Thymus (tissue), 11 donors: ENCODE results near the gene OVOL3. TPM values are rescaled to one million over a fixed set of nuclear protein-coding genes. Genes with fewer than 3 reads are reported as not detected.

Experiments used
- DNase-seq, 9 donors: peaks; one replicate each; pipeline ENCODE4 v3.0.0-alpha.2; 2013; ENCODE audit warnings: low spot score in 9 of 9, low read depth in 6 of 9, missing footprints in 1 of 9
- H3K27ac ChIP-seq, 2 donors: one replicate each; pipeline ENCODE4 v1.5.1; 2013; ENCODE audit warnings: control low read depth in 1 of 2, low read depth in 1 of 2, low read length in 1 of 2, mild to moderate bottlenecking in 1 of 2, moderate library complexity in 1 of 2
- H3K27me3 ChIP-seq, 2 donors: one replicate each; pipeline ENCODE4 v1.5.1; 2013; ENCODE audit warnings: low read length in 1 of 2; ENCODE audit not compliant: control insufficient read depth in 2 of 2, insufficient read depth in 1 of 2
- H3K36me3 ChIP-seq, 2 donors: one replicate each; pipeline ENCODE4 v1.5.1; 2013; ENCODE audit warnings: low read length in 1 of 2, mild to moderate bottlenecking in 1 of 2, moderate library complexity in 1 of 2; ENCODE audit not compliant: control insufficient read depth in 2 of 2, insufficient read depth in 2 of 2
- H3K4me1 ChIP-seq, 2 donors: one replicate each; pipeline ENCODE4 v1.5.1; 2013; ENCODE audit warnings: low read length in 2 of 2; ENCODE audit not compliant: control insufficient read depth in 2 of 2, insufficient read depth in 2 of 2
- H3K4me3 ChIP-seq, 2 donors: one replicate each; pipeline ENCODE4 v1.5.1; 2013; ENCODE audit warnings: low read length in 2 of 2, control low read depth in 1 of 2, mild to moderate bottlenecking in 1 of 2
- H3K9me3 ChIP-seq, 2 donors: one replicate each; pipeline ENCODE4 v1.5.1; 2013; ENCODE audit warnings: low read length in 1 of 2, mild to moderate bottlenecking in 1 of 2; ENCODE audit not compliant: control insufficient read depth in 2 of 2, insufficient read depth in 1 of 2
- WGBS: extraction: QIAGEN DNeasy Blood & Tissue Kit; methylation state at CpG from one replicate; pipeline ENCODE4 v1.1.7; 2013; 5-methylcytosine and 5-hydroxymethylcytosine counted together
- polyA plus RNA-seq: library from polyadenylated mRNA; stranded (reverse); fragments of 200-250 nt; gene quantifications from one replicate; pipeline ENCODE4 v1.2.3, GENCODE V29; 2013
- total RNA-seq: library from RNA; stranded (reverse); fragments of 120-200 nt; gene quantifications from one replicate; pipeline ENCODE4 v1.2.4, GENCODE V29; 2013
- donor health status: healthy.

OVOL3 gene
- total and polyA plus RNA-seq, 2 donors, result 0.11 TPM; not detected in 1

DNA sequence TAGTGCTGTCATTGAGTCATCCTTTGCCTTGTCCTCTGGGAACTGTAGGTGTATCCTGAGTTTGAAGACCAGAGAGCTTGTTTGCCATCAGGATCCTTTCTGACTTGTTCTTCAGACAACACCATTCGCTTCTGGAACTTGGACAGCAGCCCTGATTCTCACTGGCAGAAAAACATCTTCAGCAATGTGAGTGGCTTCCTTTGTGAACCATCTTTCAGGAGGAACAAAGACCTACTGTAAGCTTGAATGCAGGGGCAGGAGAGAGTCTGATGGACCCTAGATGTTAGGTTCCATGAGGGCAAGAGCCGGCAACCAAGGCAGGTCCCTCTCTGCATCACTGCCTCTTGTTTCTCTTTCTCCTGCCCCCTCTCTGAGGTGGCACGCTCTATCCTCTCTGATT, 29.6 kb upstream of the OVOL3 start:
- peaks cover 49 to 52% of the 10 kb centered on the region in 2 donors for H3K36me3 ChIP-seq

DNA sequence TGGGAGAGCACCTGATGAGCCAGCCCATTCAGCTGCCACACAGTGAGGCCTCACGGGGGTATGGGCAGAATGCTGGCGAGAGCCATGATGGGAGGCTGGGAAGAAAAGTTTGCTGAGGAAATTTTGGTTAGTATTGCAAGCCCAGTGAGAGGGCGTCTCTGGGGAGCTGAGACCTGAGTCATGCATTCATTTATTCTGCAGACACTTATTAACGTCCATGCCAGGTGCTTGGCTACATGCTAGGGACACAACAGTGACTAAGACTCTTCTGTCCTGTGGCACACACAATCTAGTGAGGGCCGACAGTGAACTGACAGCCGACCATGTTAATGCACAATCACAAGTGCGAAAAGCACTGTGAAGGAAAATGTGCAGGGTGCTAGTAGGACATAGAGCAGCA, 29.0 kb upstream of the OVOL3 start:
- H3K27me3 ChIP-seq, result no peaks in the 10 kb centered on the region
- no peak overlapping the region for H3K27ac ChIP-seq
- peaks cover 54 to 57% of the 10 kb centered on the region in 2 donors for H3K36me3 ChIP-seq
- WGBS, result 96% methylated on average over 7 of the region's 7 CpGs
- no peaks in the 10 kb centered on the region for H3K4me1 ChIP-seq
- H3K9me3 ChIP-seq, result no peaks in the 10 kb centered on the region
- no peak for DNase-seq
- H3K4me3 ChIP-seq, result no peak overlapping the region

More for the DNA sequence above, 29.6 kb upstream of the OVOL3 start:
- no peak overlapping the region for H3K4me3 ChIP-seq
- H3K27ac ChIP-seq, result no peak overlapping the region
- DNase-seq, result no peak
- no peaks in the 10 kb centered on the region for H3K9me3 ChIP-seq
- 96% methylated on average over 3 of the region's 3 CpGs for WGBS
- H3K27me3 ChIP-seq, result no peaks in the 10 kb centered on the region
- H3K4me1 ChIP-seq, result no peaks in the 10 kb centered on the region

DNA sequence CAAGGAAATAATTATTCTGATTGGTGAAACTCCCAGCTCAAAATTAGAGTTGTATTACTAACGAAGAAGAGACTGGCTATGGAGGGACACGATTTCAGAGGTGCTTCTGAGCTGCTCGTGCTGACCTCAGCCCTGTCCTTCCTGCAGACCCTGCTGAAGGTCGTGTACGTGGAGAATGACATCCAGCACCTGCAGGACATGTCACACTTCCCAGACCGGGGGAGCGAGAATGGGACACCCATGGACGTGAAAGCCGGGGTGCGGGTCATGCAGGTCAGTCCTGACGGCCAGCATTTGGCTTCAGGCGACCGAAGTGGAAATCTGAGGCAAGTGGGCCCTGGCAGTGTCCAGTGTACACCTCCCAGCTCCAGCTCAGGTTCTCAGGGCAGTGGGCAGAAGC, 28.0 kb upstream of the OVOL3 start:
- Histone ChIP-seq H3K36me3 (peaks cover 54 to 57% of the 10 kb centered on the region in 2 donors), H3K9me3 (no peaks in the 10 kb centered on the region)
- 96% methylated on average over 13 of the region's 13 CpGs for WGBS

GRCh38 chr19:36084231-36085009, 26.5 kb upstream of the OVOL3 start:
- Histone ChIP-seq H3K9me3 (no peaks in the 10 kb centered on the region), H3K27ac (no peak overlapping the region), H3K4me1 (no peaks in the 10 kb centered on the region), H3K36me3 (peaks cover 65 to 66% of the 10 kb centered on the region in 2 donors), H3K27me3 (no peaks in the 10 kb centered on the region), H3K4me3 (no peak overlapping the region)
- 97% methylated on average over 12 of the region's 12 CpGs for WGBS
- DNase-seq, result no peak

More for the DNA sequence above, 28.0 kb upstream of the OVOL3 start:
- no peaks in the 10 kb centered on the region for H3K27me3 ChIP-seq
- H3K4me3 ChIP-seq, result no peak overlapping the region
- H3K27ac ChIP-seq, result no peak overlapping the region
- H3K4me1 ChIP-seq, result no peaks in the 10 kb centered on the region
- no peak for DNase-seq

GRCh38 chr19:36086326-36086725, 24.6 kb upstream of the OVOL3 start:
- WGBS, result 98% methylated on average over 9 of the region's 9 CpGs
- Histone ChIP-seq H3K27me3 (no peaks in the 10 kb centered on the region), H3K27ac (no peak overlapping the region), H3K4me3 (no peak overlapping the region), H3K36me3 (peaks cover 76 to 77% of the 10 kb centered on the region in 2 donors), H3K9me3 (no peaks in the 10 kb centered on the region), H3K4me1 (no peaks in the 10 kb centered on the region)
- DNase-seq, result no peak

- Histone ChIP-seq H3K27ac (no peak overlapping the region), H3K9me3 (no peaks in the 10 kb centered on the region), H3K4me1 (no peaks in the 10 kb centered on the region), H3K36me3 (peaks cover 65 to 72% of the 10 kb centered on the region in 2 donors), H3K4me3 (no peak overlapping the region), H3K27me3 (no peaks in the 10 kb centered on the region)
- DNase-seq, result no peak
- 97% methylated on average over 5 of the region's 5 CpGs for WGBS
Measured at GRCh38 chr19:36089847-36090246, 21.1 kb upstream of the OVOL3 start.

DNA sequence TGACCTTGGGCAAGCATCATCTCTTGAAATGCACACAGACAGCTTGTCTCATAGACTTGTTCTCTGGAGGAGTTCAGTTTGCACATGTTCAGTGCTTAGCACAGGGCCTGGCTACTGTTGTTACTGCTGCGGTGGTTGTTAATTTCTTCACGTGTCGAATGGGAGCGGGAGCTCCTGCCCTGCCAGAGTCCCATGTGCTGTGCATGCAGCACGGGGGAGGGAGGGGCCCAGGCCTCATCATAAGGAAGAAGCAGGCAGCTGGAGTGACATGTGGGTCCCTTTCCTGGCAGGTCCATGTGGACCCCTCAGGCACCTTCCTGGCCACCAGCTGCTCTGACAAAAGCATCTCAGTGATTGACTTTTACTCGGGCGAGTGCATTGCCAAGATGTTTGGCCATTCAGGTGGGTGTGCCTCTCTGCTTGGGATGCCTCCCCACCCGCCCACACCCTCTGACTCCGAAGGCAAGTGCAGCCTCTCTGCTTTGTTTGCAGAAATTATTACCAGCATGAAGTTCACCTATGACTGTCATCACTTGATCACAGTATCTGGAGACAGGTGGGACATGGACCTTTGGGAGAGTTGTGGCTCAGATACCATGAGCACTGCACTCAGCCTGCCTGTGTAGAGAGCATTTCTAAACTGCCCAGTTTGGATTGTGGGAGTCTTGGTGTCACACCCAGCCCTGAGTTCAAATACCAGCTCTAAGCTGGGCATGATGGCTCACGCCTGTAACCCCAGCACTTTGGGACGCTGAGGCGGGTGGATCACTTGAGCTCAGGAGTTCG, 19.8 kb upstream of the OVOL3 start:
- H3K4me3 ChIP-seq, result no peak overlapping the region
- no peaks in the 10 kb centered on the region for H3K27me3 ChIP-seq
- no peak overlapping the region for H3K27ac ChIP-seq
- no peak for DNase-seq
- 92% methylated on average over 13 of the region's 13 CpGs for WGBS
- peaks cover 69 to 82% of the 10 kb centered on the region in 2 donors for H3K36me3 ChIP-seq
- H3K4me1 ChIP-seq, result no peaks in the 10 kb centered on the region
- H3K9me3 ChIP-seq, result no peaks in the 10 kb centered on the region

- Histone ChIP-seq H3K27me3 (no peaks in the 10 kb centered on the region), H3K4me1 (no peaks in the 10 kb centered on the region), H3K27ac (no peak overlapping the region), H3K9me3 (no peaks in the 10 kb centered on the region), H3K4me3 (no peak overlapping the region), H3K36me3 (peaks cover 65 to 84% of the 10 kb centered on the region in 2 donors)
- WGBS, result 98% methylated on average over 7 of the region's 7 CpGs
- no peak for DNase-seq
Measured at GRCh38 chr19:36092566-36092965, 18.4 kb upstream of the OVOL3 start.

DNA sequence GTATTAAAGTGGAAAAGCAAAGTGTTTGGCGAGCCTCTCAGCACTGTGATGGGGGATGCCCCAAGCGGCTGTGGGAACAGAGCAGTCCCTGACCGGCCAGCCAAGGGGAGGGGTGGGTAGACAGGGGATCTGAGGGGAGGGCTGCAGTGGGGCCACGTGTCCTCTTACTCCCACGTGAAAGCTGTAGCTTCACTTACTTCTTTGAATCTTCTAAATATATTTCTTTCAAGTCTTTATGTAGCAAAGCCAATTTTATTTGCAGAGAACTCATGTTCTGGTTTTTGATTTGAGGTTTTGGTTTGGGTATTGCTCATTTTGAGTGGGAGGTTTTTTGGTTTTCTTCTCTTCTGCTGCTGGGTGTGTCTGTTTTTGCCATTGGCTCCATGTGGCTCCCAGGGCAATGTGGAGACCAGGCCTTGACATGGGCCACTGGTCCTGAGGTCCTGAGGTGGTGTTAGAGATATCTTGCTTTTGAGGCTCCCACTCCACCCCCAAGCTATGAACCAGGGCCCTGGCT, 17.7 kb upstream of the OVOL3 start:
- Histone ChIP-seq H3K4me3 (no peak overlapping the region), H3K27me3 (no peaks in the 10 kb centered on the region), H3K4me1 (no peaks in the 10 kb centered on the region), H3K36me3 (peaks cover 61 to 86% of the 10 kb centered on the region in 2 donors), H3K27ac (no peak overlapping the region), H3K9me3 (no peaks in the 10 kb centered on the region)
- DNase-seq, result no peak
- WGBS, result 94% methylated on average over 5 of the region's 5 CpGs
